Fibroblast of the aortic adventitia (primary cell): ENCODE measurements around the gene GNS. TPM values are rescaled to one million over a fixed set of nuclear protein-coding genes. Genes with fewer than 3 reads are reported as not detected.
"Not testable (repeated sequence)": the region's sequence is repeated elsewhere in the genome, so short reads cannot be mapped to it uniquely, and the experiment has no call there.

ENCODE experiments used
- DNase-seq: peaks from one replicate; pipeline ENCODE4 v3.0.0-alpha.2; 2010; ENCODE audit warnings: low read depth
- H3K4me3 ChIP-seq: 2 replicates; pipeline ENCODE4 v1.5.1; 2011; ENCODE audit warnings: low read depth, mild to moderate bottlenecking, control low read depth, low read length, moderate library complexity
- total RNA-seq: library from RNA; depleted of rRNA; stranded (reverse); fragments of >200 nt; gene quantifications from 2 replicates; pipeline ENCODE4 v1.2.3, GENCODE V29; 2012; ENCODE audit warnings: low replicate concordance
- TF ChIP-seq, protein P1 (sequence below): IDR thresholded peaks from 2 replicates; pipeline ENCODE4 v1.5.1; 2011; ENCODE audit warnings: mild to moderate bottlenecking, low read length, control low read depth, inconsistent platforms; ENCODE audit not compliant: insufficient read depth

GNS gene
- total RNA-seq, 1 donor = 162 TPM

DNA sequence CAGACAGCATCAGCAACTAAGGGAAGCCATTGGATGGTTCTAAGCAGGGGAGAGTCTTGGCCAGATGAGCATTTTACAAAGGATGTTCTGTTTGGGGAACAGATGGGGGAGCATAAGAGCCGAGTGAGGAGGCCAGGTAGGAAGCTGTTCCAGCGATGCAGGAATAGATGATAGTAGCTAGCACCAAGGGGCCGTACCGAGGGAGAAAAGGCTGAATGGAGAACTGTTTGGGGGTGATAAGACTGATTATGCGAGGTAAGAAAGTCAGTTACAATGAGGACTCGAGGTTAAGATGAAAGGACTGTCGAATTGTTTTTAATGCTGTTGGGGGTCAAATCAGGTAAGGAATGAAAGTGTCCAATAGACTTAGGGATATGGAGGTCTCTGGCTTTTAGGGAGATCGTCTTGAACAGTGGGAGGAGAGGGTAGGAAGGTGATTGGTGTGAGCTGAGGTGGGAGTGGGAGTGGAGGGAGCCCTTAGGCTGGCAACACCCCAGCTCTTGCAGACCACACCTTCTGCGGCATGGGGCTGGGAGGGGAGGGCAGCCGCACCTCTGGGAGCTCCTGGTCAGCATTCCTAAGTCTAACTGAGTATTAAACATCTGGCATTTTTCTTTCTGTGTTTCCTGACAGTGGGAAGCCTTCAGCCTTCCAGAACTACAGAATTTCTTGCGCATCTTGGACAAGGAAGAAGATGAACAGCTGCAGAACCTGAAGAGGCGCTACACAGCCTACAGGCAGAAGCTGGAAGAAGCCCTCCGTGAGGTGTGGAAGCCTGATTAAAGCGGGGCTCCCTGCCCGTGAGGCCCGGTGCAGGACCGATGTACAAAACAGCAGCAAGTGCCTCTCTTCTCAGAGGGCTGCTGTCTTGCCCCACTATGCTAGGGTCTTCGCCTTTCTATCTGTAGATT is 64.8 kb downstream of the GNS start:
- TF ChIP-seq, protein P1, sequence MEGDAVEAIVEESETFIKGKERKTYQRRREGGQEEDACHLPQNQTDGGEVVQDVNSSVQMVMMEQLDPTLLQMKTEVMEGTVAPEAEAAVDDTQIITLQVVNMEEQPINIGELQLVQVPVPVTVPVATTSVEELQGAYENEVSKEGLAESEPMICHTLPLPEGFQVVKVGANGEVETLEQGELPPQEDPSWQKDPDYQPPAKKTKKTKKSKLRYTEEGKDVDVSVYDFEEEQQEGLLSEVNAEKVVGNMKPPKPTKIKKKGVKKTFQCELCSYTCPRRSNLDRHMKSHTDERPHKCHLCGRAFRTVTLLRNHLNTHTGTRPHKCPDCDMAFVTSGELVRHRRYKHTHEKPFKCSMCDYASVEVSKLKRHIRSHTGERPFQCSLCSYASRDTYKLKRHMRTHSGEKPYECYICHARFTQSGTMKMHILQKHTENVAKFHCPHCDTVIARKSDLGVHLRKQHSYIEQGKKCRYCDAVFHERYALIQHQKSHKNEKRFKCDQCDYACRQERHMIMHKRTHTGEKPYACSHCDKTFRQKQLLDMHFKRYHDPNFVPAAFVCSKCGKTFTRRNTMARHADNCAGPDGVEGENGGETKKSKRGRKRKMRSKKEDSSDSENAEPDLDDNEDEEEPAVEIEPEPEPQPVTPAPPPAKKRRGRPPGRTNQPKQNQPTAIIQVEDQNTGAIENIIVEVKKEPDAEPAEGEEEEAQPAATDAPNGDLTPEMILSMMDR = no peak
- no peak for DNase-seq
- H3K4me3 ChIP-seq = no peak overlapping the region

DNA sequence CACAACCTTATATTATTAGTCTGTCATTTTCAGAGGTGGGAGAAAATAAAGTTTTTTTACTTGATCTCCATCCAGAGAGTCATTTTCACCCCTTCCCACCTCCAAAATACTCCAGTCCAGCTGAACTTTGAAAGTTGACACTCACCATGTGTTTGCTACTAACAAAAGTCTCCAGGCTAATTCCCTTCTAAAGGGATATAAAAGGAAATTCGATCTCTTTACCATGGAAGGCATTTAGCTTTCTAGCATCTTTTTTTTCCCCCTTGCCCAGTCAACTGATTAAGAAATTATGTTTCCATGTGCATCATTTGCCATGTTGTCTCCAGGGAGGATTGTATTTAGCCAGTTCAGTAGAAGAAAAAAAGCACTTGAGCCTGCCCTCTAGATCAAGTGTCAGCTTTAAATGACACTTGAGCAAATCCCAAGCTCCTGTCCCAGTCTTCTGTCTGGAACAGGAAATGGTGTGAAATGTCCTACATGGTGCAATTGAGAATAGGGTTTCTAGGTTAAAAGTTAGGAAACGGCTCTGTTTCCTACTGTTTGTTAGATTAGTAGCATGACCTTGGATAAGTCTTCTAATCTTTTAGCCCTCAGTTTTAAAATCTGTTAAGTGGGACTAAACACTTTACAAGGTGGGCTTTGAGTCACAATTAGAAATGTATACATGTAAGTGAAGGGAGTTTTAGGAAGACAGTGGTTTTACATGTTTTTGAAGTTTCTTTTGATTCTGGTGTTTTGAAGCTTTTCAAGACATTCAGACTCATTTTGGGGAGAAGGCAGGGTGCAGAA is 67.2 kb downstream of the GNS start:
- no peak for DNase-seq
- H3K4me3 ChIP-seq = no peak overlapping the region
- TF ChIP-seq, protein P1 = no peak

DNA sequence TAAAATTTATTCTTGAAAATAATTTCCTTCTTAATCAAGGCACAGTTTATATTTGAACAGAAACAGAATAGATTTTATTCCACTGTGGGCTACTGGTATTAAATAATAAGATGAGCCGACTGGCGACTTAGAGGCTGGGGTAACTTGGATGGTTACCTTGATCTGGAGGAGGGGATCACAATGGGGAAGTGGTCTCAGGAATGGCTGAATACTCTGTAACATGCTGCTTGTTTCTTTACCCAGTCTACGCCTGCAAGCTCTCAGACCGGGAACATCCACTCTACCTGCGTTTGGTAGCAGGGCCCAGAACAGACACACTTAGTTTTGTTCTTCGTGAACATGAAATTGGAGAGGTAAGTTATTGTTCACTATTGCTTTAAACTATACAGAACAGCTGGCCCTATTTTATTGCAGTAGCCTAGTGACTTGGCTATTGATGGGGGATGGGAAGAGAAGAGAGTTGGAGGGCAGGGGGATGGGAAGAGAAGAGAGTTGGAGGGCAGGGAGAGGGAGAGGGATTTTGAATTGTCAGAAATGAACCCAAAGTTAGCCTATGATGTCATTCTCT is 67.9 kb downstream of the GNS start:
- DNase-seq = no peak
- no peak overlapping the region for H3K4me3 ChIP-seq
- TF ChIP-seq, protein P1 = no peak

DNA sequence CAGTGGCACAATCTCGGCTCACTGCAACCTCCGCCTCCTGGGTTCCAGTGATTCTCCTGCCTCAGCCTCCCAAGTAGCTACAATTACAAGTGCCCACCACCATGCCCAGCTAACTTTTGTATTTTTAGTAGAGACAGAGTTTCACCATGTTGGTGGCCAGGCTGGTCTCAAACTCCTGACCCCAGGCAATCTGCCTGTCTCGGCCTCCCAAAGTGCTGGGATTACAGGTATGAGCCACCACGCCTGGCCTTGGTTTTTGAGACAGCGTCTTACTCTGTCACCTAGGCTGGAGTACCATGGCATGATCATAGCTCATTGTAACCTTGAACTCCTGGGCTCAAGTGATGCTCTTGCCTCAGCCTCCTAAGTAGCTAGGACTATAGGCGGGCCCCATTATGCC is 69.0 kb downstream of the GNS start:
- not testable (repeated sequence) for H3K4me3 ChIP-seq, DNase-seq

DNA sequence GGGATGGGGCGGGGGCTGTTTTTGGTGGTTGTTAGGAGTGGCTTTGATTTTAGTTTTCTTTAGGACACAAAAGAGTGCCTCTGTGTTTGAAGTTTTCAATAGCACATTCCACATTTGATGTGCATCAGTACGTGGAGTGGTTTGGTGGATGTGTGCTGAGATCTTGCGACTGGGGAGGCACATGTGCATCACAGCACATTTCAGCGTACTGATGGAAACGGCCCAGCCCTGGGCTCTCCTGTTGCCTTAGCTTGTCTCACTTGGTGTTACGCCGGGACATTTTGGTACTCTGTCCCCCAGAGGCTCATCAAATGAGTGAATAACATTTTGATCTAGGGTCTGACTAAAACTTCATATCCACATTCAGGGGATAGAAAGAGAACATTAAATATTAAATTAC is 70.5 kb downstream of the GNS start:
- no peak for DNase-seq
- no peak overlapping the region for H3K4me3 ChIP-seq
- TF ChIP-seq, protein P1 = no peak

DNA sequence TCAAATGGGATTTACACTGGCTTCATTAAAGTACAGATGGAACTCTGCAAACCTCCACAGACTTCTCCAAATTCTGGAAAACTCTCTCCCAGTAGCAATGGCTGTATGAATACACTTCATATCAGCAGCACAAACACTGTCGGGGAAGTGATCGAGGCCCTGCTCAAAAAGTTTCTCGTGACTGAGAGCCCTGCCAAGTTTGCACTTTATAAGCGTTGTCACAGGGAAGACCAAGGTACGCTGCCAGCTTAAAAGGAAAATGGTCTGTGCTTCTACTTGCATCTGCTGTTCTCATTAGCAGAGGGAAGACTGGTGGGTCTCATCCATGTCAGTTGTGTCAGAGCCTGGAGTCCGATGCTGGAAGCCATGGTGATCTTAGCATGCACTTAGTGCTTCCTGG is 71.0 kb downstream of the GNS start:
- no peak for DNase-seq
- TF ChIP-seq, protein P1 = no peak

DNA sequence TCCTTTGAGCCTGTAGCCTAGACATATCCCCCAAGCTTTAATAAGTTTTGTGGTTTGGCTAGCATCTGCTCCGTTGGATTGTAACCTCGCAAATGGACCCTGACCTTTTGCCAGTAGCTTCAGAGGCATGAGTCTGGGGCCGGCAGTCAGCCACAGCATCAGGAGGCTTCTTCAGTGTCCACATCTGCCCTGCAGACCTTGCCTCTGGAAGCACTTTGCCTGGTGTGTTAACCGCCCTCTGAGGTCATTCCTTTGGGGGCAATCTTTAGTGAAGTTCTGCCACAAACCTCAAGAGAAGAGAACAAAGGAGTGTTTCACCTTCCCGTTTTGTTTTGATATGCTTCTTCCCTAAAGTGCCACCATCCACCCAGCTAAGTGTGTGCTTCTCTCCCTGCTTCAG is 71.4 kb downstream of the GNS start:
- H3K4me3 ChIP-seq = no peak overlapping the region
- TF ChIP-seq, protein P1 = no peak
- no peak for DNase-seq

More for the DNA sequence above, 71.0 kb downstream of the GNS start:
- H3K4me3 ChIP-seq = no peak overlapping the region
